GM21447 (cell line): ENCODE results near the gene MCHR1.

Source experiments
- ATAC-seq: cut with Tn5 transposase; IDR thresholded peaks from one replicate; pipeline ENCODE4 v1.9.1; 2021; ENCODE audit not compliant: unreplicated experiment

MCHR1 gene

GRCh38 chr22:40679249-40679963 is at the start of gene MCHR1:
MCHR1 (plus strand) TSS chr22:40679484; CDS start chr22:40679653, 169 bp downstream.
- no peak for ATAC-seq

- no peak for ATAC-seq
These were observed 47.4 kb upstream of the MCHR1 start for GRCh38 chr22:40631925-40632324.

- ATAC-seq, result no peak
These were observed 46.2 kb upstream of the MCHR1 start for GRCh38 chr22:40633036-40633435.

DNA sequence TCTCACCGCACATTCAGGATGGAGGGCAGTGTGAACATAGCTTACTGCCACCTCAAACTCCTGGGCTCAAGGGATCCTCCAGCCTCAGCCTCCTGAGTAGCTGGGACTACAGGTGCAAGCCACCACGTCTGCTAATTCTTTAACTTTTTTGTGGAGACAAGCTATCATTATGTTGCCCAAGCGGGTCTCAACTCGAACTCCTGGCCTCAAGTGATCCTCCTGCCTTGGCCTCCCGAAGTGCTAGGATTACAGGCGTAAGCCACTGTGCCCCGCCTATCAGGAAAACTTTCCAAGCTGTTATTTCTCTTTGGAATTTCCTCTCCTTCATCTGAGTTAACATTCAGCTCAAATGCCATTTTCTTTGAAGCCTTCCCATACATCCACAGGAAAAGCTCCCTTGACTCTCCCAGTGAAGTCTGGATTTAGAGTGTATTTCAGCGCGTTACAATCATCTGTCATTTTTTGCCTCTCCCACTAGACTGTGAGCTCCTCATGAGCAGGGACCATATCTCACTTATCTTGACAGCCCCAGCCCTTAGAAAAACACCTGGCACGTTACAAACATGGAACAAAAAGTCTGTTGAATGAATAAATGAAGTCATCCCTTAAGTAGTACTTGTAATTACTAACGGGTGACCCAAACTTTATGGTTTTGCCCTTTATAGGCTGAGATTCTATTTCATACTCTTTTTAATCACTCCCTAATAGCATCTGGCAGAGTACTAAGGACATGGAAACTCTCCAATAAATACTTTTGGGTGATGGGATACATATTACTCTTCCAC is 45.0 kb upstream of the MCHR1 start:
- no peak for ATAC-seq

GRCh38 chr22:40635043-40635939 is 44.0 kb upstream of the MCHR1 start:
- ATAC-seq, result no peak

DNA sequence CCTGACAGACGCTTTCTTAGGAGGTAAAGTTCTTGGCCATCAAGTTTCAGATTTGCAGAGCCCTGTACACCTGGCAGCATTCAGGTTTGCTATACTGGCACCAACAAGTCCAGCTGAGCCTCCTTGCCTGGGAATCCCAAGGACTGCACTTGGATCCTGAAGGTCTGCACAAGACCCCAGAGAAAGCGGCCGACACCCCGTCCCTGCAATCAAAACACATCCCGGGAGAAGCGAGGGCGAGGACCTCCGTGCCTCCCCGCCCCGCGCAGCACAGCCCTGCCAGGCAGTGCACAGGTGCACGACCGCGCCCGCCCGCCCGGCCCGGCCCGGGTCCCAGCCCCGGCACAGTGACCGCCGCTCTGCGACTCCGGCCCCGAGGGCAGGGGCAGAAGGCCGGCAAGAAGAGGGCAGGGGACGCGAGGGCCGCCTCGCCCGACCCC is 43.3 kb upstream of the MCHR1 start:
- no peak for ATAC-seq

DNA sequence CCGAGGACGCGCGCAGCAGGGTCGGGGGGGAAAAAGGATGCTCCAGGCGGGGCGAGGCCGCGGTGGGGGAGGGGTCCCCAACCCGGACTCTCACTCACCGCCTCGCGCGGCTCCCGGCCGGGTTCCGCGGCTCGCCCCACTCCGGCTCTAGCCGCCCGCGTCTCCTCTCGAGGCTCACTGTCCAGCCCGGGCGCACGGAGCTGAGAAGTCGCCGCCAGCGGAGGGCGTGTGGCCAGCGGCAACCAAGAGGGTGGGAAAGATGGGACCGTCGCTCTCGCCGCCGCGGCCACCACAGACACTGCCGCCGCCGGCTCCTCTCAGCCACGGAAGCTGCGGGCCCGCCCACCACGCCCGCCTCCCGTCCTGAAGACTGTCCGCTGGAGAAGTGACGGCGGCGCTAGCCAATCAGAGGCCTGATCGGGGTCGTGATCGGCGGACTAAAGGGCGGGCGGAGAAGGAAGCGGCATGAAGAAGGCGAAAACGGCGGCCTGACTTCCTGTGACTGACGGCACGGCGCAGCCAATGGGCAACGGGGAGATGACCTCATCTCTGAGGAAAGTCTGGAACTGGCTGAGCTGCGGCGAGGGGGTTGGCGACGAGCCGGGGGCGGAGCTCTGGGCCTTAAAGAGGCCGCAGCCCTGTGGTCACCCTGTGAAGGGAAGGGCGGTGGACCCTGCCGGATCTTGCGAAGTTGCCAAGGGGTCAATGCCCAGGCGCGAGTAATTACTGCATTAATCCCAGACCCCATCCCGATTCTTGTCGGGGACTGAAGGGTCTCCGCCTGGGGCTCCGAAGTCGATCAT is 42.7 kb upstream of the MCHR1 start, which contains the start of gene MRTFA:
MRTFA (minus strand) TSS at position 340 of the 803 bp plus-strand sequence.
- peak; percentile 91 for ATAC-seq

DNA sequence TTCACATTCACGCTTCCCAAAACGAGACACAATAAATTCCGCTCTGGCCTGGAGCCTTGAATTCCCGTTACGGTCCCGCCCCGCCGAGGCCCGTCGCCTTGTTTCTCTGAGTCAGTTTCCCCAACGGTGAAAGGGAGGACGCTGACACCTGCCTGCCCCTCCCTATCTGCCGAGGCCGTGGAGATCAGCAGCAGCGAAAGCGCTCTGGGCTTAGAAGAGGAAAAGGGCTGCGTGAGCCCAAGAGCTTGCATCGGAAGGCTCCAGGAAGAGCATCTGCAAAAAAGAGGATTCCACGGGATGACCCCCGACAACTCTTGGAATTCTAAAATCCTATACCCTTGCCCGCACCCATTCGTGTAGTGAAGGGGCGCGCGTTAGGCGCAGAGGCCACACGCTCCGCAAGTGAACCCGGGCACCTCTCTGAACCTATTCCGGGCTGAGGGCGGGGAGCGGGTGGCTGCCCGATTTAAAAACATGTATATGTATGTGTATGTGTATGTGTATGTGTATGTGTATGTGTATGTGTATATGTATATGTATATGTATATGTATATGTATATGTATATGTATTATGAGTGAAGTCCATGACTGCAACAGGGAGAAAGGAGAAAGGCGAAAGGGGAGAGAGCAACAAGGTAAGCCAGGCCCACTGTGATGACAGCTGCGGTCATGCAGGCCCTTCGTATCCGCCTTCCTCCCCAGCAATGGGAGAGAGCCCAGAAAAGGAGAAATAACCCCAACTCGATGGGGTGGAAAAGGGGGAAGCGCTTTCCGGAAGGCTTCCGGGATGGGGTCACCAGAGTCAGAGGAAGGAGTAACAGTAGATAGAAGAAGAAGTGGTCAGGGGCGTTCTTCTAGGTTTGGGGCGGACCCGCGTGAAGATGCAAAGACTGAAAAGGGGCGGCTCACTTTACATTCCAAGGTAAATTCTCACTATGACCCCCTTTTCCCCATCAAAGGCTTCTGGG is 41.8 kb upstream of the MCHR1 start:
- ATAC-seq, result peak; percentile 12

DNA sequence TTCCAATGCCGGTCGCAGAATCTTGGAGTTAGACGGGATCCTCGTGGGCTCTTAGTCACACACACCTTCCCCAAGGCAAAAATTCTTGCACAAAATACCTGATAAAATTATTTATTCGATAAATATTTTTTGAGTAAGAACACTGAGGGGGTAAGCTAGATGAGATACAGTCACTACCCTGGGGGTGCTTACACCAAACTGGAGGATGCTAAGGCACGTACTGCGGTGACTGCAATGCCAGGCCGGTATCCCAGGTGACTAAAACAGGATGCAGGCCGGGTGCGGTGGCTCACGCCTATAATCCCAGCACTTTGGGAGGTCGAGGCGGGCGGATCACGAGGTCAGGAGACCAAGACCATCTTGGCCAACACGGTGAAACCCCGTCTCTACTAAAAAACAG is 41.0 kb upstream of the MCHR1 start:
- ATAC-seq, result no peak

DNA sequence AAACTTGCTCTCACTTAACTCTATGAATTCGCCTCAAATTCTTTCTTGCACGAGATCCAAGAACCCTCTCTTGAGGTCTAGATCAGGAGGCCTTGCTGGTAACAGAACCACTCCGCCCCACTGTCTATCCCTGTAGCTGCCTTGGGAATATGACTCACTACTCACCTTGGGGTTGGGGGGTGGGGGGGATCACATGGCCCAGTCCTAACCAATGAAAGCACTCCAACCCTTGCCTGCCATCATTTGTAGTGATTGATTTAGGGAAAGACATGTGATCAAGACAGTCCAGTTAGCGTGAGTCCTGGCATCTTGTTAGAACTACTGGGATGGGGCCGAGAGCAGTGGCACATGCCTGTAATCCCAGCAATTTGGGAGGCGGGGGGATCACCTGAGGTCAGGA is 38.0 kb upstream of the MCHR1 start:
- ATAC-seq, result no peak

DNA sequence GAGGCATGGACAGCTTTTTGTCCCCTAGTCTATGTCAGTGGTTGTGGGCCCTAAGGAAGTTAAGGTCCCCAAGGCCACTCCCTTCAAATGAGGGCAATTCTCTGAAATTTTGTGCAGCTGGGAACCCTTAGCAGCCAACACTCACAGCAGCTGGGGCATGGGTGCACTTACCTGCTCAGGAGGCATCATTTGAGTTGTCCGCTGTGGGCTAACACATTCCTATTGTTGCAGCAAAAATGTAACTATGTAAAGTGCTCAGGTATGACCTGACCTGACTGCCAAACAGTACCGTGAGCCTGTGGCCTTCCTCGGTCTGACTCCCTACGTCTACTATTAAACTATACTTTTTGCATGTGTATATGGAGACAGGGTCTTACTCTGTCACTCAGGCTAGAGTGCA is 37.0 kb upstream of the MCHR1 start:
- no peak for ATAC-seq

DNA sequence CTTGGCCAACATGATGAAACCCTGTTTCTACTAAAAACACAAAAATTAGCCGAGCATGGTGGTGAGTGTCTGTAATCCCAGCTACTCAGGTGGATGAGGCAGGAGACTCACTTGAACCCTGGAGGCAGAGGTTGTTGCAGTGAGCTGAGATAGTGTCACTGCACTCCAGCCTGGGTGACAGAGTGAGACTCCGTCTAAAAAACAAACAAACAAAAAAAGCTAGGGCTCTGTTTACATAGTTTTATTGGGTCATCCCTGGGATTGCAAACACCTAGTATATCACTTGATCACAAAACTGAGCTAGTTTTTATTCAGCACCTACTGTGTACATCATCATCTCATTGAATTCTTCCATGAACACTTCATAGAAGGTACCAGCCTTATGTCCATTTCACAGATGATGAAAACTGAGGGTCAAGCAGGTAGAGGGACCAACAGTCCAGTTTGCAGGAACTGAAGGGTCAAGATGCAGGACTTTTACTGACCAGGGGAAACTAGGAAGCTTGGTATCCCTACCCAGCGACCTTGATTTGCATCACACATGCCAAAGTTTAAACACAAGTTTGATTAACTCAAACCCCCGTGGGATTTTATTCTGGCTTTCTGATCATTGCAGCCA is 33.6 kb upstream of the MCHR1 start:
- ATAC-seq, result no peak

DNA sequence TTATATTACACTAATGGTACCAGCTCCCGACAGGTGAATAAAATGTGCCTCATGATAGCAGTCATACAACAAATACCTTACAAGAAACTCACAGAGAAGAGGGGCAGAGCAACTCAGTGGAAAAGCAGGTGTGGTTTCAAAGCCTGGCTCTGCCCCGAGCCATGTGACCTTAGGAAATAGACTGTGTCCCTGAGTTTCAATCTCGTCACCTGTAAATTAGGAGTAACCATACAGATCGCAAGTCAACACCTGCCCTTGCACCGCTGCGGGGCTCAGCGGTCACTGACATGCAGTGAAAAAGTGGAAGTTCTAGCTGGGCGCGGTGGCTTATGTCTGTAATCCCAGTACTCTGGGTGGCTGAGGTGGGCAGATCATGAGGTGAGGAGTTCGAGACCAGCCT is 30.9 kb upstream of the MCHR1 start:
- no peak for ATAC-seq

- no peak for ATAC-seq
These were observed 28.2 kb upstream of the MCHR1 start for GRCh38 chr22:40651057-40651456.

DNA sequence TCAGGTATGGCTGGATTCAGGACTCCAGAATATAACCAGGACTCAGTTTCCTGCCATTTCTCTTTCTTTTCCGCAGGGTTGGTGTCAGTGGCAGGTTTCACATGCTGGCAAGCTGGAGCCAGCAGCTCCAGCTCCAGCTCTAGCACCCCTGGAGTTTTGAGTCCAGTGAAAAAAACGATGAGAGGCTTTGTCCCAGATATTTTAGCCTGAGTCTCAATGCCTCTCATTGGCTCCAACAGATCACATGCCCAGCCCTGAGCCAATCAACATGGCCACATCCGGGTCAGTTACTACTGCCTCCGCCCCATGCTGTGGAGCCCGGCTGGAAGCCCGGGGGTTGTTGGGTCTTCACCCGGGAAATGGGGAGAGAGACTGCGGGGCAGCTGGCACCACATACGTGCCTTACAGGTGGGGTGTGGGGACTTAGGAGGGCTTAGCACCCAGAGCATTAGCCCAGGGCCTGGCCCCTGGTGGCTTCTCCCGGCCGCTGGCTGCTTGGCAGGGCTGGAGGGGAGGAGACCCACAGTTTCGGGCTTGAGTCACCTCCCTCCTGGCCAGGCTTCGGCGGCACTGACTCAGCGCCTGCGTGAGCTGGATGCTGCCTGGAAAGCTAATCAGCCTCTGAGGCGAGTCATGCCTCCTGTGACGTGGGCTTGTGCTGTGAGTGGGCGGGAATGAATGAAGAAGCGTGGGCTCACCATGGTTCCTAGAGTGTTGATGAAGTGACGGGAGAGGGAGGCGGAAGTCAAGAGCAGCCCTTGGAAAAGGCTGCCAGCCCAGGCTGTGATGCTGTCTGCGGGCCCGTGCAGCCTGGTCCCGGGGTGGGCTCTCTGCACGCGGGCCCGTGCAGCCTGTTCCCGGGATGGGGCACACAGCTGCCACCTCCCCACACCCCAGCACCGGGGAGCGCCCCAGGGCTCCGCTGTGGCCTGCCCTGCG is 27.5 kb upstream of the MCHR1 start:
- ATAC-seq, result no peak

- no peak for ATAC-seq
These were observed 25.9 kb upstream of the MCHR1 start for GRCh38 chr22:40653361-40653760.

DNA sequence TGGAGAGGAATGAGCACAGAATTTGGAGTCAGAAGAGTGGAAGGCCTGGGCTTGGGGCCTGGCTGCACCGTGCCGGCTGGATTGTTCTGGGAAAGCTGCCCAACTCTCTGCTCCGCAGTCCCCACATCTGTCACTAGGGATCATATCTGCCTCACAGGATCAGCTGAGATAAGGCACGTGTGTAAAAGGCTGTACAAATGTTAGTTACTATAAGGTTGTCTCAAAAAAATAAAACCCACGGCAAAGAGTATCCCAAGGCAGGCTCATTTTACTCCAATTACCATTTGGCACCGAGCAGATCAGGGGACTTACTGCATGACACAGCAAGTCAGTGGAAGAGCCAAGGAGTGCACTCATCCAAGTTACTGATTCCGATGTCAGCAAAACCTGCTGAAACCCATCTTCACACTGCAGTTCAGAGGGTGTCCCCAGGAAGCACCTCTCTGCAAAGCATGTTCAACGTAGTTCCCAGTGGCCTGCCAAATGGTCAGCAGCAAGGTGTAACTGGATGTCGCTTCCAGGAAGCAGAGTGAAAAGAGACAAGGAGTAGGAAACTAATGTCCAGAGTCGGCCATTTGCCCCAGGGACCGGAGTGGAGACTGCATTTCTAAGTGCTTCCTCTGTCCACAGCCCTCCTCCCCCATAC is 24.6 kb upstream of the MCHR1 start:
- ATAC-seq, result no peak
